Brain microvascular endothelial cell (primary cell): Measurements from ENCODE around the gene TEX54.

ENCODE experiments used
- DNase-seq: peaks from one replicate; pipeline ENCODE4 v3.0.0-alpha.2; 2020
- H3K27ac ChIP-seq: fragments of 250-450 bp; sonication (Bioruptor Pico); 2 replicates; pipeline ENCODE4 v1.5.1; 2020; ENCODE audit warnings: mild to moderate bottlenecking, moderate library complexity
- H3K27me3 ChIP-seq: fragments of 250-450 bp; sonication (Bioruptor Pico); replicated peaks from 2 replicates; pipeline ENCODE4 v1.5.1; 2020; ENCODE audit warnings: mild to moderate bottlenecking
- H3K36me3 ChIP-seq: fragments of 250-450 bp; sonication (Bioruptor Pico); replicated peaks from 2 replicates; pipeline ENCODE4 v1.5.1; 2020; ENCODE audit warnings: mild to moderate bottlenecking
- H3K4me3 ChIP-seq: 2 replicates; pipeline ENCODE4 v1.5.1; 2011; ENCODE audit warnings: low read depth, mild to moderate bottlenecking, control low read depth, low read length, moderate library complexity
- in situ Hi-C: cut with HindIII; loops from 2 replicates; pipeline ENCODE4 v1.10.0; 2017; ENCODE audit warnings: low sequenced_read_pairs, low pct_ligation_motif_present
- TF ChIP-seq, protein P1 (sequence below): IDR thresholded peaks from 2 replicates; pipeline ENCODE4 v1.5.1; 2011; ENCODE audit warnings: low read depth, mild to moderate bottlenecking, moderate library complexity, low read length, control low read depth, inconsistent platforms; ENCODE audit errors: missing control alignments

TEX54 gene

DNA sequence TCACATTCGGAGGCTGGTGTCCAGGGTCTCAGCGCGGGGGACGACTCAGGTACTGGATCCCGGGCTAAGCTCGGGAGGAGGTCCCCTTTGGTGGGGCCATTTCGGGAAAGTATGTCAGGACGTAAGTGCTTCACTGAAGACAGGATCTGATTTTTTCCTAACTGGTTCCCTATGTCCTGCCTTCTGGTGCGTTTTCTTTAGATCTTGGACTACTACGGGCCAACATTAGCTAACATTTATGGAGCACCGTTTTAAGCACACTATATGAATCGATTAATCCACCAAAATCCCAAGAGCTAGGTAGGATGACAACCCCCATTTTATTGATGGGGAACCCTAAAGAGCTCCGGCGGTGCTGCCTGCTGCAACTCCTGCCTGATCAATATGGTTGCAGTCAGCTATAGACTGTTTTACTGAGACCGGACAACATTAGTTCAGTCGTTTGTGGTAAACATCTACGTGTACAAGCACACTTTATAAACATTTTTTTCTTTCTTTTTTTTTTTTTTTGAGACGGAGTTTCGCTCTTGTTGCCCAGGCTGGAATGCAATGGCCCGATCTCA lies 23.8 kb upstream of the TEX54 start:
- Histone ChIP-seq H3K27ac (peak overlapping the region; percentile 77), H3K36me3 (peaks cover 38% of the 10 kb centered on the region), H3K27me3 (no peaks in the 10 kb centered on the region), H3K4me3 (peak overlapping the region; percentile 83)
- no peak for DNase-seq
- in situ Hi-C loops: no loop called here
- TF ChIP-seq, protein P1, sequence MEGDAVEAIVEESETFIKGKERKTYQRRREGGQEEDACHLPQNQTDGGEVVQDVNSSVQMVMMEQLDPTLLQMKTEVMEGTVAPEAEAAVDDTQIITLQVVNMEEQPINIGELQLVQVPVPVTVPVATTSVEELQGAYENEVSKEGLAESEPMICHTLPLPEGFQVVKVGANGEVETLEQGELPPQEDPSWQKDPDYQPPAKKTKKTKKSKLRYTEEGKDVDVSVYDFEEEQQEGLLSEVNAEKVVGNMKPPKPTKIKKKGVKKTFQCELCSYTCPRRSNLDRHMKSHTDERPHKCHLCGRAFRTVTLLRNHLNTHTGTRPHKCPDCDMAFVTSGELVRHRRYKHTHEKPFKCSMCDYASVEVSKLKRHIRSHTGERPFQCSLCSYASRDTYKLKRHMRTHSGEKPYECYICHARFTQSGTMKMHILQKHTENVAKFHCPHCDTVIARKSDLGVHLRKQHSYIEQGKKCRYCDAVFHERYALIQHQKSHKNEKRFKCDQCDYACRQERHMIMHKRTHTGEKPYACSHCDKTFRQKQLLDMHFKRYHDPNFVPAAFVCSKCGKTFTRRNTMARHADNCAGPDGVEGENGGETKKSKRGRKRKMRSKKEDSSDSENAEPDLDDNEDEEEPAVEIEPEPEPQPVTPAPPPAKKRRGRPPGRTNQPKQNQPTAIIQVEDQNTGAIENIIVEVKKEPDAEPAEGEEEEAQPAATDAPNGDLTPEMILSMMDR: no peak

DNA sequence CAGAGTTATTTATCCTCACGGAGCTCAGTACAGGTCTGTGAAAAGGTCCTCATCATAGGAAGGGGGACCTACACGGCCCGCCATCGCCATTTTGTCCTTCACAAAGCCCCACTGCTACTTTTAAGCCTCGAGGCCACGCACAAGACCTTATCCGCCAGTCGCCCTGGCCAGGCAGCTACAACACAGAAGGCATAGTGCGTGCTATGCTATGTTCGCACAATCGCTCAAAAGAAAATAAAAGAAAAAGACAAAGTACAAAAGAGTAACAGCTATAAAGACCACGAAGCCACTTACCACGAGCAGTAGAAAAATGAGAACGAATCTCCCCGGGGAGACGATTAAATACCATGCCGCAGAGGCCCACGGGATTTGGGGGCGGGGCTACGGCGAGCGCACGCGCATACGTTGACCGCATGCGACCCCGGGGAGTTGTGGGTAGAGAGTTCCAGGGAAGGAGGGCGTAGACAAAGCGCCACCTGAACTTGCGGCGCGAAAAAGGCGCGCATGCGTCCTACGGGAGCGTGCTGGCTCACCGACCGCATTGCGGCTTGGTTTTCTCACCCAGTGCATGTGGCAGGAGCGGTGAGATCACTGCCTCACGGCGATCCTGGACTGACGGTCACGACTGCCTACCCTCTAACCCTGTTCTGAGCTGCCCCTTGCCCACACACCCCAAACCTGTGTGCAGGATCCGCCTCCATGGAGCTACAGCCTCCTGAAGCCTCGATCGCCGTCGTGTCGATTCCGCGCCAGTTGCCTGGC lies 23.1 kb upstream of the TEX54 start:
- DNase-seq: peak; percentile 96
- no peaks in the 10 kb centered on the region for H3K27me3 ChIP-seq
- TF ChIP-seq, protein P1: no peak
- in situ Hi-C loops: no loop called here
- H3K4me3 ChIP-seq: peak overlapping the region; percentile 99
- peaks cover 38% of the 10 kb centered on the region for H3K36me3 ChIP-seq
- peak overlapping the region; percentile 77 for H3K27ac ChIP-seq

DNA sequence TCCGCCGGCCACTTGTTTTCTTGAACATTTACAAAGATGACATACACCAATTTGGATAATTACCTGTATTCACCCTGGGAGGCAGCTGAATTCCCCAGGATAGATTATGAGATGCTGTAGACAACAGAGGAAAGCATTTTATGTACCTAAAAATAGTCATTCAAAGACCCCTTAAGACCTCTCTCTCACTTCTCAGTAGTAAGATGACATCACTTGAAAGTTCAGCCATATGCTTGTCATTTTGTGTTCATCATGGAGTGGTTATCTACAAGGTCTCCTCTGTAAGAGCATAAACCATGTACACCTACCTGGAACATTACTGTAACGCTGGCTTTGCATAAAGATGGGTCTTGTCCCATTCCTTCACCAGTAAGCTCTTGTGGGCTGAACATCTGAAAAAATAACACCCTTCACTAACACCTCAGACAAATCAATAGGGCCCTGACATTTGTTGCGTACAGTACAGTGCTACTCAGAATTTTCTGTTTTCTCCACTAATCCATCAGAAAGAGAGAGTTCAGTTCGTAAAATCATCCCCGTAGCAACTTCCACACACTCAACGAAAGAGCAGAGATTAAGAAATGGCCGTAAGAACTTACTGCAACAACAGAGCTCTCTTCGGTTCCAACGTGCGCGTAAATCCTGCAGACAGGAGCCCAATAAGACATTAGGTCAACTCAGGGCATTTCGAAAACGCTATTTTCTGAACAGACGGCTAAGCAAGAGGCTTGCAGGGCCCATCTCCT lies 22.4 kb upstream of the TEX54 start:
- Histone ChIP-seq H3K36me3 (peaks cover 38% of the 10 kb centered on the region), H3K27ac (peak overlapping the region; percentile 64), H3K27me3 (no peaks in the 10 kb centered on the region), H3K4me3 (peak overlapping the region; percentile 99)
- TF ChIP-seq, protein P1: no peak
- no peak for DNase-seq
- in situ Hi-C loops: no loop called here

DNA sequence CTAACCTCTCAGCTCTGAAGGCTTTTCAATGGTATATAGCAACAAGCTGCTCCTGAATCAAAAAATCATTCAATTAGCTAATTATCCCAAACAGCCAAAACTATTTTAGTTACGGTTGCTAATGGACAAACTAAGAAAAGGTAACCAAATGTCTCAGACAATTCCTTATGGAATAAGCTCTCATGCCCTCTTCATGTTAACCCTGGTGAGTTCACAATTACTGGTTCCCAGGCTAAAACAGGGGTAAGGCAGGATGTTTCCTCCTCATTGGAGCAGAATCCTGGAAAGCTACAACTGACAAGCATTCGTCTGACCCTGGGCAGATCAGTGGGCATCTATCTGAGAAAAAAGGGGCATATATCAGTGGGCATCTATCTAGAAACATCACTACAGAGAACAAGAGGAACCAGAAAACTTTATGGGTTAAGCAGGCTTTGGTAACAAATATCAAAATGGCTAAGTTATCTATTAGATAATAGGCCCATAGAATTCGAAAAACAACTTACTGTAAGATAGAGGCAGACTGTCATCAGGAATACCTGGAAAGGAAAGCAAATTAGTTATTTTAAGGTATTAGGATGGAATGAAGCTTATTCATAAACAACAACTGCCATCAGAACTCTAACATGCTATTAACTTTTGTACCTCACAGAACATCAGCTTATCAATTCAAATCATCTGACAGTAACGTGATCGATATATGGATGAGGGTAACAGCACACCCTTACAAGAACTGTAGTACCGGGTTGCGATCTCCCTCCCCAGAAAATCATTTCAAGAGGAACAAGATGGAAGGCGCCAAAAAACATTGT lies 21.6 kb upstream of the TEX54 start:
- Histone ChIP-seq H3K27ac (no peak overlapping the region), H3K27me3 (no peaks in the 10 kb centered on the region), H3K4me3 (peak overlapping the region; percentile 99), H3K36me3 (peaks cover 38% of the 10 kb centered on the region)
- TF ChIP-seq, protein P1: no peak
- no peak for DNase-seq
- in situ Hi-C loops: no loop called here

DNA sequence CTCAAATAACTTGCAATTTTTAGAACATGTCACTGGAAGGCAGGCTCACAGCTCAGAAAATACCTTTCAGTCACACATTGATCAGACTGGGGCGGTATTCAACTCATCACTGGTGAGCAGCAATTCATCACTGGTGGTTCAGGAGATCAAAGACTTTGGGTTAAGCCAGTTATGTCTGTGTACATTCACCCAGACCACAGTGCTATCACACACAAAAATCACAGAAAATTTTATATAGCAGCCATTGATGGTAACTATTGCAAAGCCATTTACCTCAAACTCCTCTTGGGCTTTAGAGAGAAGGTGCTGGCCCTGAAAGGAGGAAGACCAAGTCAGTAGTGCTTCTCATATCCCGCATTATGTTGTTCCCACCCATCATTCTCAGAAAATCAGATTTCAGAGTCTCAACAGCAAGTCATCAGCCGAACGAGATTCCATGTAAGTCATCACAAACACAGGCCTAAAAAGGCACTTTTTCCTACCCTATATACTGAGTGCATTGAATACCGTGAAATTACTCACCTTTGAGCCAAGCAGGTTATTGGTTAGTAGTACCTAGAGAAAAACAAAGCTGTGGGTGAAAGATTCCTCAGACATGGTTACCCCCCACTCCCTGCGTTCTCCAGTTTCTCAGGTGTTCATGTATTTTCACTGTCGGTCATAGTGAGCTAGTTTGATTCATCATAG lies 20.8 kb upstream of the TEX54 start:
- in situ Hi-C loops: no loop called here
- TF ChIP-seq, protein P1: no peak
- Histone ChIP-seq H3K27ac (no peak overlapping the region), H3K4me3 (peak overlapping the region; percentile 99), H3K27me3 (no peaks in the 10 kb centered on the region), H3K36me3 (peaks cover 38% of the 10 kb centered on the region)
- no peak for DNase-seq
